ENCODE results near the gene TMEM255A.

TMEM255A gene

GRCh38 chrX:120306630-120307029, 4.6 kb downstream of the TMEM255A start:
- DNase-seq: no peak

- no peak for DNase-seq
Observed at GRCh38 chrX:120305531-120306141, 5.6 kb downstream of the TMEM255A start.

DNA sequence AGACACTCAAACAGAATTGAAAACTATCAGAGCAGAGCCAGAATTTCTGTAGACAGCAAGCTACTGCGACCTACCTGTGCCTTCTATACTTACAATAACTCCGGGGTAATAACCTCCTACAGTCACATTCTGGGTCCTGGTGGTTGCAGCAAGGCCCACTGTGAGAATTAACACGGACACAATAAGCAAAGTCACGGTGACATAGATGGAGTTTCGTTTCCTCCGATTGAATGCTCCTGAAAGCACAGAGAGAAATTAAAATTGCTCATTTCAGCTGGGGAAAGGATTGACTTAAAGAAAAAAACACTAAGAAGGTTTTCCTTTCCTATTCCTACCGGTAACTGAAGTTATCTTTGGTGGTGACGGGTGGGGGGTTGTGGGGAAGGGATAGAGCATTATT, 7.0 kb downstream of the TMEM255A start:
- no peak for DNase-seq

DNA sequence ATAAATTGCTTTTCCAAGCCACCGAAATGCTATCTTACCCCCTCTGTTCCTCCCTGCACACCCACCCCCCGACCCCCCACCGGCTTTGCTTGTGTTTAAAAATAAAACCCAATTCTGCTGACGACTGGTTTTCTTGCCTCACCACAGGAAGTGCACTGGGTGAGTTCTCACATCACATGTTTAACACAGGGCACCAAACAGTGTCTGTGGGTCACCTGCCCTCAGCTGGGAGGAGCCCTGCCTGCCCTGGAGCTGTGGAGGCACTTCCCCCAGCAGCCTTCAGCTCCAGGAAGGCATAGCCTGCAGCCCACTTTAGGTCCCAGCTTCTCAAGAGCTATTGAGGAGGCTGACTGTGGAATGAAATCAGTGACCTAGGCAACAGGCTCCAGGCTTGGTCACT, 8.8 kb downstream of the TMEM255A start:
- DNase-seq: peak; percentile 1

- no peak for DNase-seq
Observed at GRCh38 chrX:120301960-120302359, 9.3 kb downstream of the TMEM255A start.

DNA sequence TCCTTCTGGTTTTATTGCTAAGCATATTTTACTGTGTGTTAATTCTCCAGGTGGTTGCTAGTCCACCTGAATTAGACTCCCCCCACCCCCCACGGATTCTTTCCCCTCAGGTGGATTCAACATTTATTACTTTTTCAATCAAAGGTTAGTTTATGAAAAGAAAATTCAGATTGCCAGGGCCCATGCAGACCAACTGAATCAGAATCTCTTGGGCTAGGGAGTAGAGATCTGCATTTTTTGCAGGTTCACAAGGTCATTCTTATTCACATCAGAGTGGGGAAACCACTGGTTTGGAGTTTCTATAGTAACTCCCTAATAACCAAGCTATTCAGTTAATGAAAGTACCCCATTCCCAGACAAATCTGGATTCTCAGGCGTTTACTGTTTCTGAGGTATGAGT, 9.8 kb downstream of the TMEM255A start:
- DNase-seq: no peak

DNA sequence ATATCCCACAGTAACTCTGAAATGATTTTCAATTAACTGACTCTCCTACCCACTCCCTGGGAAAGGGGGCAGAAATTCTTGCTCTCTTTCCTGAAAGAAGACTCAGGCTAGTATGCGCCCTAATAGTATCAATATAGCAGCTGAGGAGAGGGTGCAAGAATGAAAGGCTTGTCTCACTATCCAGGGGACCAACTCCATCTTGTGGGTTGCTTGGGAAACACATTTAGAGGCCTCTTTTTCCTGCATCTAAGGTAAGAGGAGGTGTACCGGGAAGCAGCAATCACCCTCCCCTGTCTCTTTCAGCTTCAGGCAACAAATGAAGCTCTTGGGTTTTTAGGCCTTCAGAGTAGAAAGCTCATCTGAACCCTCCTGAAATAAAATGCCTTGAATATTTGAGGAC, 11.3 kb downstream of the TMEM255A start:
- DNase-seq: no peak

DNA sequence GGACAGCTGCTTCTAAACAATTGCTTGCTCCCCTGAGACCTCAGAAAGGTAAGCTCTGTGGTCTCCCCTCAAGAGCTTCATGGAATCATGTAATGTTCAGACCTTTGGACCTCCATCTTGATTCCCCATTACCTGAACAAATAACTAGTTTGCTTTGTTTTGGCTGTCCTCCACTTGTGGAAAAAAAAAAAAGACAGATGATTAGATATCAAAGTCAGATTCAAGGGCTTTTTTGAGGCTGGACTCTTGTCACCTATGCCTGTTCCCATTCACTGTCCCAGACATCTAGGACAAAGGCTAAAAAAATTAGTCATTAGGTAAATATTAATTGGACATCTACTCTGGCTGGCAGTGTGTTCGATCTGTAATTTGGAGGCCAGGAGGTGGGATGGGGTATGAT, 13.3 kb downstream of the TMEM255A start:
- no peak for DNase-seq

- DNase-seq: no peak
Observed at GRCh38 chrX:120294651-120295050, 16.6 kb downstream of the TMEM255A start.

- no peak for DNase-seq
Observed at GRCh38 chrX:120293015-120293414, 18.2 kb downstream of the TMEM255A start.

GRCh38 chrX:120291211-120291610, 20.1 kb downstream of the TMEM255A start:
- no peak for DNase-seq

GRCh38 chrX:120290107-120290506, 21.2 kb downstream of the TMEM255A start:
- no peak for DNase-seq

DNA sequence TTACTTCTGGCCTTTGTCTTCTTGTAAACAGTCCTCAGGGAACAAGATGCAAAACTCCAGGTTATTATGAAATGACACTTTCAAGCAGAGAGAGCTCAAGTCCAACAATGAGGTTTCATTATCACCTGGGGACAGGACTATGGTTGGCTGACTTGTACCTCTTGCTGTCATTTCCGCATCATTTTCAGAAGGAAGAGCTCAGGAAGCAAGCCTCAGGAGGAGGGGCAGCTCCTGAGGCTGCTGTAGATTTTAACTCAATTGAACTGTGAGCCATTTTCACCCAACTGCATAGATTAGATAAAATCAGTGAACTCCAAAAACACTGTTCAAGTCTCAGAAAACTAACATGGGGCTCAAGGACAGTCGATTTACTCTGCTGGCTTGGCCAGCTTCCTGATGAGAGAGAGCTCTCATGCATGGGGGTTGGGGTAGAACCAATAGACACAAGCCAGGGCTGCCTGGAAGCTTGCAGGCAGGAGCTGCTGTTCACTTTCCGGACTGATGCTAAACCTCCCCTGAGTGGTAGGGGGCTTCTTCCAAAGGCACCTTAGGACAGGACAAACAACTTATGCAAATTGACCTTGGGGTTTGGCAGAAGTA, 23.6 kb downstream of the TMEM255A start:
- DNase-seq: no peak

- no peak for DNase-seq
Observed at GRCh38 chrX:120286733-120287512, 24.3 kb downstream of the TMEM255A start.

- DNase-seq: no peak
Observed at GRCh38 chrX:120282697-120283096, 28.6 kb downstream of the TMEM255A start.

DNA sequence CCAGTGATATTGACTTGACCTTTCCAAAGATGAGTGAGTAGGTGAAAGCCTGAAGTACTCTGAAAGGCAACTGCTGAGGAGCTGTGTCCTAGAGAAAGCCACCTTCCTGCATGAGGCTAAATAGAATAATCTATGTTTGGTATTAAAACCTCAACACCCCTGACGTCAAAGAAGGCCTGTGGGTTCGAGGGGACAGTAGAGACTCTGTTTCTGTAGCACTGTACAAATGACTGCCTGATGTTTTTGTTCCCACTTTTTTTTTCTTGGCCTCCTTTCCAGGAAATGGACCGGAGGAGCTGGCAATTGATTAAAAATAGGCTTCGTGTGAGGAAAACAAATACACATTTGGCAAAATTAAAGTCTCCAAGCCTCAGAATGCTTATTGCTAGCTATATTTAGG, 29.5 kb downstream of the TMEM255A start:
- no peak for DNase-seq

GRCh38 chrX:120281021-120281624, 30.1 kb downstream of the TMEM255A start:
- no peak for DNase-seq

DNA sequence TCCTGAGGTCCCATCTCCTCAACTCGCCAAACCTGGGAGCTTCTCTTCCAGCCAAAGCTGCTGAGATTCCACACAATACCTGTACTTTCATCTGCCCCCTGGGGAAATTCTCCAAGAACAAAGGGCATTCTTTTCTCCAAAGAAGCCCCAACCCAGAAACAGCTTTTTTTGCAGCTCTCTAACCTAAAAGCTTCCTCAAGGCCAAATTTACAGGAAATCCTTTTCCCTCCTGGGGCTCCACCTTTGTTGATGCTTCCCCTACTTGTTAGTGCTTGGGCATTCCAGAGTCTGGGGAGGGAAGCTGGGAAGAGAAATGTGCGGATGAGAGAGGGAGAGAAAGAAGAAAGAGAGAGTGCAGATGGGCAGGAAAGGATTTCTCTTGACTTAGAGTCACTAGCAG, 36.3 kb downstream of the TMEM255A start:
- DNase-seq: no peak

- no peak for DNase-seq
Observed at GRCh38 chrX:120274145-120274544, 37.1 kb downstream of the TMEM255A start.

DNA sequence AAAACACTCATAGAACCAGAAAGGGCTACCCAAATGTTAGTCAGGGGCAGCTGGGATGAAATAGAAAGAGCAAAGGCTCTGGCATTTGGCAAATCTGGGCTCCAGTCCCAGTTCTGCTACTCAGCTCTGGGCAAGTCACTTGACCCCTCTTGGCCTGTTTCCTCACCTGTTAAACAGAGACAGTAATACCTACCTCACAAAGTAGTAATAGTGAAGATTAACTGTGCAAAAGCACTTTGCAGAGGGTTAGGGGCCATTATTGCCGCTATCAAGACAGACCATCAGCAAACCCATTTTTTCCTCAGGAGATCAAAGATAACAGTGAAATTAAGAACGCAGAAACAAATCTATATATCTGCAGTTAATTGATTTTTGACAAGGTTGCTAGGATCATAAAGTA, 40.0 kb downstream of the TMEM255A start:
- DNase-seq: no peak

DNA sequence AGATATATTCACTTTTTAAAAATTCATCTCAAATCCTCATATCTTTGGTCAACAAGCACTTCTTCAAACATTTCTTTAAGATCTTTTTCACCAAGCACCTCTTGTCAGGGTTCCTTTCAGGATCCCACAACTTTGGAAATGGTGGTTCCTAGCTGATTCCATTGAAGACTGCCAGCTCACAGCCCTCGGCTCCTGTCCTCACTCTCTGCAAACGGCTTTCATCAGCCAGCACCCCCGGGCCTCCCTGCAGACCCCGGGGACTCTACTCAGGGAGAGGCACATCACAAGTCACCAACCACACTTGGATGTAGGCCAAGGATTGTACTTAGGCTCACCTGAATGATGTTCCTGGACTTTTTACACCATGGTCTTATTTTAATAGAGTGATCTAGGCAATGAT, 40.7 kb downstream of the TMEM255A start:
- no peak for DNase-seq

DNA sequence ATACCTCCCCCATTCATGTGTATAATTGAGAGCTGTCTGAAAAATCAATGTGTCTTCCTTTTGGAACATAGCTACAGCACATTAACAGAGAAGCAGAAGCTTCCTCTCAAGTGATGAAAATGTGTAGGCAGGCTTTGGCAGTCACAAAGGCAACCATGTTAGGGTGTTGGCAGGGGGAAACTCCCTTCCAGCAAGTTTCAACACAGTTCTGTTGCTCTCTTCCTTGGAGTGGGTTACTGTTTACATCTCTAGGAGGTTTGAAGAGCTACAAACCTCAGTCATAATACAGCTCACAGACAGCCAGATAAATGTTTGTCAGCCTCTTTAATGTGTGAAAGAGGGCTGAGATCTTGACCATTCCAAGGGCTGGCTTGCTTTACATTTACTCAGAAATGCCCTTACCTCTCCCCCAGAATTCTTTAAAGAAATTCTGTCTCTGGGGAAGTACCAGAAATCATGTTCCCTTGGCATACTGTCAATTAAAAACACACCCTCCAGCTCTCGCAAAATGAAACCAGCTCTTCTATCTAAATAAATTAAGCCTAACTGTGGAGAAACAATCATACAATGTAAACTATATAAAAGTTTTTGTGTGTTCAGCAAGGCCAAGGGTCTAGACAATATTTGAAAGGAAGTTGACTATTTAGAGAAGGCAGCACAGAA, 41.8 kb downstream of the TMEM255A start:
- DNase-seq: no peak

DNA sequence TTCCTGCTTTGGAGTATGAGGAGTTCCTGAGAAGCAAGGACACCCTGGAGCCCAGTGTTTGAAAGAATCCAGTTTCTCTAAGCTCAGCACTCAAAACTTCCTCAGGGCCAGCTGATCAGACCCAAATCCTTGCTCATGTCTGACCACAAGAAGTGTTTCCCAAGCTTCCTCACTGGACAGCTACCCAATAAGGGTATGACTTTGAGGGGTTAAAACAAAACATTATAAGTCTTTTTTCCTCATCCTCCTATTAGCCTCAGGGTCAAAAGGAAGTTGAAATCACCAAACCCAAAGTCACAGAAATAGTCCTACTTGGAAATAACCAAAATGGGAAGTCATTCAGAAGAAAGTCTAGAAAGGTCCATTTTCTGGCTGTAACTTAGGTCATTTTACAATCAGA, 46.9 kb downstream of the TMEM255A start:
- no peak for DNase-seq
